Fibroblast of pulmonary artery (primary cell): ENCODE results near the gene LAMB2.

Source experiments
- DNase-seq: peaks from one replicate; pipeline ENCODE4 v3.0.0-alpha.2; 2010; ENCODE audit warnings: low read depth
- H3K4me3 ChIP-seq: replicated peaks from 2 replicates; pipeline ENCODE4 v1.5.1; 2011; ENCODE audit warnings: low read depth, mild to moderate bottlenecking, control low read depth, low read length, moderate library complexity
- TF ChIP-seq, protein P1 (sequence below): IDR thresholded peaks from 2 replicates; pipeline ENCODE4 v1.5.1; 2011; ENCODE audit warnings: mild to moderate bottlenecking, control low read depth, low read length, inconsistent platforms; ENCODE audit errors: missing control alignments

Gene LAMB2

DNA sequence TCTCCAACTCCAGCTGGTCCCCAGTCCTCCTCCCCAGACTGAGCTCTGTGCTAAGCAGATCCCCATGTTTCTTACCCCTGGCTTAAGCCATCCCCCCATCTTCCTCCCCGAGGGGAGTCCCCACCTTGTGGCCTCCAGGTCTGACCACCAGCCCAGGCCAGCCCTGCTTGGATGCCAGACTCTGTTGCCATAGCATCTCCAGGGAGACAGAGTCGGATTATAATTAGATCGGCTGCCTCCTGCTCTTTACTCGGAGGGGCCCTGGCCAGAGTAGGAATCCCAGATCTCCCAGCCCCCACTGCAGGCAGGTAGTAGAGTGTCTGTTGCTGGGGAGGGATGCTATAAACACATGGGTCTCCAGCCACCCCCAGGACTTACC lies 40.9 kb upstream of the LAMB2 start:
- TF ChIP-seq, protein P1, sequence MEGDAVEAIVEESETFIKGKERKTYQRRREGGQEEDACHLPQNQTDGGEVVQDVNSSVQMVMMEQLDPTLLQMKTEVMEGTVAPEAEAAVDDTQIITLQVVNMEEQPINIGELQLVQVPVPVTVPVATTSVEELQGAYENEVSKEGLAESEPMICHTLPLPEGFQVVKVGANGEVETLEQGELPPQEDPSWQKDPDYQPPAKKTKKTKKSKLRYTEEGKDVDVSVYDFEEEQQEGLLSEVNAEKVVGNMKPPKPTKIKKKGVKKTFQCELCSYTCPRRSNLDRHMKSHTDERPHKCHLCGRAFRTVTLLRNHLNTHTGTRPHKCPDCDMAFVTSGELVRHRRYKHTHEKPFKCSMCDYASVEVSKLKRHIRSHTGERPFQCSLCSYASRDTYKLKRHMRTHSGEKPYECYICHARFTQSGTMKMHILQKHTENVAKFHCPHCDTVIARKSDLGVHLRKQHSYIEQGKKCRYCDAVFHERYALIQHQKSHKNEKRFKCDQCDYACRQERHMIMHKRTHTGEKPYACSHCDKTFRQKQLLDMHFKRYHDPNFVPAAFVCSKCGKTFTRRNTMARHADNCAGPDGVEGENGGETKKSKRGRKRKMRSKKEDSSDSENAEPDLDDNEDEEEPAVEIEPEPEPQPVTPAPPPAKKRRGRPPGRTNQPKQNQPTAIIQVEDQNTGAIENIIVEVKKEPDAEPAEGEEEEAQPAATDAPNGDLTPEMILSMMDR, result no peak
- peak; percentile 39 for DNase-seq
- peak overlapping the region; percentile 86 for H3K4me3 ChIP-seq

DNA sequence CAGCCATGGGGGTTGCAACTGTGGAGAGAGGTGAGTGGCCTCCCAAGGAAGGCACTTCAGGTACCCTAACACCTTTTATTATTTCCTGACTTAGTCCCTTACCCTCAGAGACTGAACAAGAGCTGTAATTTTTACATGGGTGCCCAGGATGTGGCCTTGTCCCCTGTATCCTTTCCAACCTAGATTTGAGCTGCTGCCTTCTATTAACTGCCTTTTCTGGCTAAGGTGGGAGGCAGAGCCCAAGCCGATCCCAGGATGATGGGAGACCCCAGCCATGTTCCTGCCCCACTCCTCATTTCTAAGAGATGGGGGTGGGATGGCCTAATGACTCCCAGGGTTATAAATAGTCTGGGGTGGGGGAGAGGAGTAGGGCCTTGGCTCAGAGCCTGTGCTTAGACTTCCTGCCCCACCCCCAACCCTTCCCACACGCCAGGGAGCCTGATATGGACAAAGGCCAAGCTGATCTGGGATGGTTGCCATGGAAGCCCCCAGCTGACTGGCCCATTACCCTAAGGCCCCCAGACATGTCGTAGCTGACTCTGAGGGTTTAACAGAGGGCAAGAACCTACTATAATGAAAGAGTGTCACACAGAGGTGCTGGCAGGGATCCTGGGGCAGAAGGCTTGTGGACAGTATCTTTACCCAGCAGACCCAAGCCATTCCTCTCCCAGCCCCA lies 40.4 kb upstream of the LAMB2 start:
- peak overlapping the region; percentile 86 for H3K4me3 ChIP-seq
- TF ChIP-seq, protein P1, result no peak
- peak; percentile 48 for DNase-seq

DNA sequence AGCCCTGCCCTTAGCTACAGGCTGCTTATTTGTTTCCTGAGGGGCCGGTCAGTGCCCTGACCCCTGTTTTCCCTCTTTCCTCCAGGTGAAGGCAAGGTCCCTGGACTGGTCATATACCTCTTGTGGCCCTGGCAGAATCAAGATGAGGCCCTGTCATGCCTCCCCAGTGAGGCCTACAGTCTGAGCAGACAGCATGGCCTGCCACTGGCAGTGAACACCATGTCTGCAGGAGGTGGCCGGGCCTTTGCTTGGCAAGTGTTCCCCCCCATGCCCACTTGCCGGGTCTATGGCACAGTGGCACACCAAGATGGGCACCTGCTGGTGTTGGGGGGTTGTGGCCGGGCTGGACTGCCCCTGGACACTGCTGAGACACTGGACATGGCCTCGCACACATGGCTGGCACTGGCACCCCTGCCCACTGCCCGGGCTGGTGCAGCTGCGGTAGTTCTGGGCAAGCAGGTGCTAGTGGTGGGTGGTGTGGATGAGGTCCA lies 39.7 kb upstream of the LAMB2 start:
- TF ChIP-seq, protein P1, result no peak
- DNase-seq, result no peak
- H3K4me3 ChIP-seq, result peak overlapping the region; percentile 86

DNA sequence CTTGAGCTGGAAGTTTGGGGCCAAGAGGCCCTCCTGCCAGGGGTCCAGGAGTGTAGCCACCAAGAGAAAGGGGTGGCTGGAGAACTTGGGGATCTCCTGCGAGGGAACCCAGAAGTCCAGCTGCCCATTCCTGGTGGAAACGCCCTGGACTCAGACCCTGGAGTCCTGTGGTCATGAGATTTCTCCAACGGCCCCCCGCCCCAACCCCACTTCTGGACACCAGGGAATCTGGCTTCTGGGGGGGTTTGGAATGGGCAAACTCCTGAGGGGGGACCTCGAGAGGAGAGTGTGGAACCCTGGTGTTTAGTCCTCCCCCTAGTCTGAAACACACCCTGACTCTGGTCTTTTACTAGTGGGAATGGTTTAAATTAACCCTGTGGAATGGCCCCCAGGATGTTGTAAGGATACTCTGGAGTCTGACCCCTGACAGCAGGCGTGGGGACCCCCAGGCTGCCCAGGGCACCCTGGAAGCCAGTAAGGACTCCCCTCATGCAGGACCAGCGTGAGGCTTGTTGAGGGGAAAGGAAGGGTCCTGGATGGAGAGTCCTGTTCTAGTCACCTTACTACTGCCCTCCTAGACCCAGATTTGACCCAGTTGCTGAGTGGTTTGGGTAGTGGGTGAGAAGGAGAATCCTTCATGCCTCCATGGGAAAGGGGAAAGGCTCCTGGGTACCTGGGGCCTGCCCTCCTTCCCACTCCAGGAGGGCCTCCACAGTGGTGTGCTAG lies 39.1 kb upstream of the LAMB2 start:
- TF ChIP-seq, protein P1, result no peak
- H3K4me3 ChIP-seq, result peak overlapping the region; percentile 86
- no peak for DNase-seq

DNA sequence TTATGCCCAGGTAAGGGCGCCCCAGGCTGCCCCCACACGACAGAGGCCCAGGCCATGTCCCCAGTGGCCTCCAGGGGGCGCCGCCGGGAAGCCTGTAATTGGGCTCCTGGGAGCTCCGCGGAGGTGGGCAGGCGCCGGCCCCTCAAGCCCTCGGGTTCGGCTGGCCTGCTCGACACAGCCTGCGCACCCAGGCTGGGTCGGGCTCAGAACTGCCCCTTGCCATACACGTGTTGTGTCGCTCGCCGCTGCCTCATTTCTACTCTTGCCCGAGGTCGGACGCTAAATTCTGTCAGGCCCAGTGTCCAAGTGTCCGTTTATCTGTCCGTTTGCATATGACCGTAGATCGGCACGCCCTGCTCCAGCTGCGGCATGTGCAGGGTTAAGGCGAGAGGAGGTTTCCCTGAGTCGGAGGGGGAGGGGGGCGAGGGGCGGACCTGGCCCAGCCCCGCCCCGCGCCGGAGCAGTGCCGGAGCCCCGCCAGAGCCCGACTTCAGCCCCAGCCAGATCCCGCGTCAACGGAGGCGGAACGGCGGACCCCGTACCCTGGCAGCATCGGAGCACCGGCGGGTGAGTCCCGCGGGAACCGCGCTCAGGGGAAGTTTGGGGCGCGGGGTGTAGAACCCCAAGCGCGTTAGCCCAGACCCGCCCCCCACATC lies 38.4 kb upstream of the LAMB2 start, which contains the start of gene KLHDC8B:
Gene KLHDC8B, plus strand, starts transcription at position 480 of the 656 bp plus-strand sequence. CDS start 1,172 bp downstream, outside the sequence.
- TF ChIP-seq, protein P1, result peak; percentile 80
- DNase-seq, result peak; percentile 90
- H3K4me3 ChIP-seq, result peak within 1 kb of the TSS; percentile 86

DNA sequence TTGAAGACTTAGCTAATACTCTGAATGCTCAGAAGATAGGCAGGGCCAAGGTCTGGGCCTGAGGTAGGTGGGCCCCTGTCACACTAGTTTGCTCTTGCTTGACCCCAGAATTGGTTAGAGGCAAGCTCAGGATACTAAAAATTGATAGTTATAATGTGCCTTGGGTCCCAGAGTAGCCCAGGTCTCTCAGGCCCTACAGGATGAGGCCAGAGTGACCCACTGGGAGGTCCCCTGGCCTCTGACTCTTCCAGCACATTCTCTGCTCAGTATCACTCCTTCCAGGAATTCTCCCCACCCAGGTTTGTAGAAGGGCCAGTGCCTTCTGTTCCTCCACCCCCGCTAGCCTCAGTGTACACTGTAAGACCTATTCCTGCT lies 37.9 kb upstream of the LAMB2 start:
- no peak for DNase-seq
- TF ChIP-seq, protein P1, result no peak
- H3K4me3 ChIP-seq, result peak overlapping the region; percentile 86
